Measurements from ENCODE around the gene SFI1.

SFI1 gene

DNA sequence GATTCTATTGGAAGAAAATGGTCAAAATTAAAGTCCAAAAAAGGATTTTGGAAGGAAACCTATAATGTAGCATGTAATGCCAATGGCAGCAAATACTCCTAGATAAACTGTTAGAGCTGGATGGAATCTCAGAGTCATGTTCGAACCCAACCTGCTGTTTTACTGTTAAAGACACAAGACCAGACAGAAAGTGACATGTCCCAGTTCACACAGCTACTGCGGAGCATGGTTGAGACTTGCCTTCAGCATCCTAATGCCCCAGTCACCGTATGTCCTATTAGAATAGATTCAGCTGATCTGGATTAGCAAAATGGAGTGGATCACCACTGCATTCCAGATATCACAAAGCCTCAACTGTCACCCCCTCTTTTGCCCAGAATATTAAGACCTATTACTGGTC, 150.7 kb downstream of the SFI1 start:
- no peak for DNase-seq (ENCODE audit: low read depth, low spot score)
- POLR2A ChIA-PET = interaction anchor here (0.5 to 1.1 kb wide), 2 partner anchors 17 to 303 kb away, joined by 3 read pairs; no protein-coding TSS in a partner anchor
- no peak overlapping the region for H3K4me3 ChIP-seq (ENCODE audit: low read depth, low read length)
- TF ChIP-seq, protein P1, sequence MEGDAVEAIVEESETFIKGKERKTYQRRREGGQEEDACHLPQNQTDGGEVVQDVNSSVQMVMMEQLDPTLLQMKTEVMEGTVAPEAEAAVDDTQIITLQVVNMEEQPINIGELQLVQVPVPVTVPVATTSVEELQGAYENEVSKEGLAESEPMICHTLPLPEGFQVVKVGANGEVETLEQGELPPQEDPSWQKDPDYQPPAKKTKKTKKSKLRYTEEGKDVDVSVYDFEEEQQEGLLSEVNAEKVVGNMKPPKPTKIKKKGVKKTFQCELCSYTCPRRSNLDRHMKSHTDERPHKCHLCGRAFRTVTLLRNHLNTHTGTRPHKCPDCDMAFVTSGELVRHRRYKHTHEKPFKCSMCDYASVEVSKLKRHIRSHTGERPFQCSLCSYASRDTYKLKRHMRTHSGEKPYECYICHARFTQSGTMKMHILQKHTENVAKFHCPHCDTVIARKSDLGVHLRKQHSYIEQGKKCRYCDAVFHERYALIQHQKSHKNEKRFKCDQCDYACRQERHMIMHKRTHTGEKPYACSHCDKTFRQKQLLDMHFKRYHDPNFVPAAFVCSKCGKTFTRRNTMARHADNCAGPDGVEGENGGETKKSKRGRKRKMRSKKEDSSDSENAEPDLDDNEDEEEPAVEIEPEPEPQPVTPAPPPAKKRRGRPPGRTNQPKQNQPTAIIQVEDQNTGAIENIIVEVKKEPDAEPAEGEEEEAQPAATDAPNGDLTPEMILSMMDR (IDR thresholded peaks at IDR 0.05; ENCODE audit: insufficient read depth, low read length, missing control alignments) = no peak
- CTCF ChIA-PET = interaction anchor here (1.0 to 5.5 kb wide), 7 partner anchors 10 to 195 kb away, joined by 3 to 35 read pairs (median 5); partner anchors contain the start of gene PISD

DNA sequence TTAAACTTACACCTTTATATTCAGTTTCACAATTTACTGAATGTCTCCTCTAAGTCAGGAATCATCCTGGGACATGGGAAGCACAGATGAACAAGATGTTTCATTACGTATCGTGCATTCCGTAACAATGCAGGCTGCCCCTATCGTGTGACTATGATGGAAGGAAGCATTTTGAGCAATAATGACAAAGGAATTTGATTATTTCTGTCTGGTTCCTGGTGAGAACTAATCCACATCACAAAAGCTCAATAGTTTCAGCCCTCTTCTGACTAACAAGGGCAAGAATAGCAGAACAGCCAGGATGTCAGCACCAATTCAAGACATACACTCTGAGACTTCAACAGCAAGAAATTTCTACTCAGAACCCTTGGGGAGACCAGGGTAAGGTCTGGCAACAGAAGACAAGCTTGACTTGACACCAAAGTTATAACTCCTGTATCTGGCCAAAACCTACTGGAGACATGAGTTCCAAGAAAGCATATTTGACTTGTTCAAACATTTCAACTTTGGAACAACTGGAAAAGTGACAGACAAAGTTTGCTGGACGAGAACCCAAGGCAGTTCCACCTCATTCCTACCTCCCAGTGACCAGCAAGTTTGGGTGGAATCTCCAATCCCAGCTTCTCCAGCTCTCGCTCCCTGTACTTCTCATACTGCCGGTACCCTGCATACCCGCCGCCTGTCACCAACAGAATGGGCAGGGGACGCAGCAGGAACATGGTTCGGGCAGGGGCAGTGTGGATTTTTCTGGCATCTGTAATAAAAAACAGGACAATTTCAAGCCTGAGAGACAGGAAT, 151.4 kb downstream of the SFI1 start:
- no peak overlapping the region for H3K4me3 ChIP-seq (ENCODE audit: low read depth, low read length)
- DNase-seq (ENCODE audit: low read depth, low spot score) = peak; percentile 75
- POLR2A ChIA-PET = interaction anchor here (0.5 to 1.1 kb wide), 2 partner anchors 17 to 302 kb away, joined by 3 read pairs; no protein-coding TSS in a partner anchor
- TF ChIP-seq, protein P1 (IDR thresholded peaks at IDR 0.05; ENCODE audit: insufficient read depth, low read length, missing control alignments) = no peak
- CTCF ChIA-PET = interaction anchor here (1.0 to 5.5 kb wide), 7 partner anchors 9 to 196 kb away, joined by 3 to 35 read pairs (median 5); partner anchors contain the start of gene PISD

DNA sequence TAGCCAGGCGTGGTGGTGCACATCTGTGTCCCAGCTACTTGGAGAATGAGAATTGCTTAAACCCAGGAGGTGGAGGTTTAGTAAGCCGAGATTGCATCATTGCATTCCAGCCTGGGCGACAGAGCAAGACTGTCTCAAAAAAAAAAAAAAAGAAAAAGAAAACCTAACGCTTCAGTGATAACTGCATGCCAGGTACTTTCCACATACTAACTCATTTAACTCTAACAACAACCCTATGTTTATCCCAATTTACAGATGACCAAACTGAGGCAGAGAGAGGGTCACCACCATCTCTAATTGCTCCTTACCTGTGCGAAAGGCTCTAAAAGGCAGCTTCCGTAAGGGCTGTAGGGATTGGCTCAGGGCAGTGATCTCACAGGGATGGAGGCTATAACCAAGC, 154.1 kb downstream of the SFI1 start:
- CTCF ChIA-PET = interaction anchor here (1.0 to 1.2 kb wide), 3 partner anchors 10 to 92 kb away, joined by 3 read pairs; no protein-coding TSS in a partner anchor
- TF ChIP-seq, protein P1 (IDR thresholded peaks at IDR 0.05; ENCODE audit: insufficient read depth, low read length, missing control alignments) = no peak
- DNase-seq (ENCODE audit: low read depth, low spot score) = no peak
- H3K4me3 ChIP-seq (ENCODE audit: low read depth, low read length) = no peak overlapping the region
- POLR2A ChIA-PET = no interaction called here

DNA sequence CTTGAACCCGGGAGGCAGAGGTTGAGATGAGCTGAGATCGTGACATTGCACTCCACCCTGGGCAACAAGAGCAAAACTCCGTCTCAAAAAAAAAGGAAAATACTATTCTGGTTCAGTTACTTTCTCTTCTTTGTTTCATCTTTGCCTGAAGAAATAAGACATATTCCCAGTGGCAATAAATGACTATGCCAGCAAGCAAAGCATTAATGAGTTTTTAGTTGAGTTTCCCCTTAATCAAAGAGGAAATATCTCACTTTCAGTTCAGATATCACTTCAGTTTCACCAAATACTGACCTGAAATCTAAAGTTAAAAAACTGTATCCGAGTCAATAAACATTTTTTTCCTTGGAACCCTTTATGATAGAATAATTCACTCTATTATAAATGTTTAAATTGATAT, 155.3 kb downstream of the SFI1 start:
- no peak overlapping the region for H3K4me3 ChIP-seq (ENCODE audit: low read depth, low read length)
- CTCF ChIA-PET = no interaction called here
- DNase-seq (ENCODE audit: low read depth, low spot score) = no peak
- POLR2A ChIA-PET = no interaction called here
- TF ChIP-seq, protein P1 (IDR thresholded peaks at IDR 0.05; ENCODE audit: insufficient read depth, low read length, missing control alignments) = no peak

DNA sequence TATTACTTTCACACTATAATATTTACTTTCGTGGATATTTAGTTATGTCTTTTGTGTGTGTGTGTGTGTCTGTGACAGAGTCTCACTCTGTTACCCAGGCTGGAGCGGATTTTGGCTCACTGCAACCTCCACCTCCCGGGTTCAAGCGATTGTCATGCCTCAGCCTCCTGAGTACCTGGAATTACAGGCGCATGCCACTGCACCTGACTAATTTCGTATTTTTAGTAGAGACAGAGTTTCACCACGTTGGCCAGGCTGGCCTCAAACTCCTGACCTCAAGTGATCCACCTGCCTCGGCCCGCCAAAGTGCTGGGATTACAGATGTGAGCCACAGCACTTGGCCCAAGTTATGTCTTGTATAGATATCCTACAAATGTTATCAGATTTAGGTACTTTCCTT, 155.8 kb downstream of the SFI1 start:
- TF ChIP-seq, protein P1 (IDR thresholded peaks at IDR 0.05; ENCODE audit: insufficient read depth, low read length, missing control alignments) = no peak
- POLR2A ChIA-PET = no interaction called here
- no peak overlapping the region for H3K4me3 ChIP-seq (ENCODE audit: low read depth, low read length)
- CTCF ChIA-PET = interaction anchor here (1.0 kb wide), 1 partner anchor 10 kb away, joined by 3 read pairs; the partner anchor contains the start of gene PISD
- no peak for DNase-seq (ENCODE audit: low read depth, low spot score)

DNA sequence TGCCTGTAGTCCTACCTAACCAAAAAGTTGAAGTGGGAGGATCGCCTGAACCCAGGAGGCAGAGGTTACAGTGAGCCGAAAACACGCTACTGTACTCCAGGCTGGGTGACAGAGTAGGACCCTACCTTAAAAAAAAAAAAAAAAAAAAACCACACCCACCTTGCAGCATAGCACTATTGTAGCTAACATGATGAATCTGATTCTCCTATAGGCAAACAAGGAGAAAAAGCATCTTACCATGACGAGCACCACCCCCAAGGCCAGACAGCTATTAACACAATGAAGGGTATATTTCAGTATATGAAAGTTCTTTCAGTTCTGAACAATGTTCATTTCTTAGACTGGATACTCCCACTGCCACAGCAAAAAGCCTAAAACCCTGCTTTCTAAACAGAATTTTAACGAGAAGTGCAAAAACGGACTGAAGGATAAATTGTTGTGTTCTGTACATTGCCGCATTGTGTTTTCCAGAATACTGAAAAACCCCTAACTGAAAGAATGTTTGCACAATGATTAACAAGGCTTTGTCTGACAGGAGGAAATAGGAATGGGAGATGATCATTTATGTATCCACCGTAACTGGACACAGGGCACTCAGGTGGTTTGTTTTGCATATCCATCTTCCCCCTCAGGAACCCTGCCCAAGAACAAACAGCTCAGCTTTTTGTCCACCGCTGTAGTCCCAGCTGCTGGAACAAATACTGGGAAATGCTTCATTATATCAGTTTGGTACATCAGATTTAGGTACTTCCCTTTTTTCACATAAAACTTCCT, 156.8 kb downstream of the SFI1 start:
- CTCF ChIA-PET = interaction anchor here (0.8 to 2.2 kb wide), 5 partner anchors 9 to 317 kb away, joined by 3 to 8 read pairs (median 3); partner anchors contain the start of gene PISD
- POLR2A ChIA-PET = no interaction called here
- DNase-seq (ENCODE audit: low read depth, low spot score) = no peak
- no peak overlapping the region for H3K4me3 ChIP-seq (ENCODE audit: low read depth, low read length)
- TF ChIP-seq, protein P1 (IDR thresholded peaks at IDR 0.05; ENCODE audit: insufficient read depth, low read length, missing control alignments) = no peak

Data from AG04449 (cell line).